ENCODE results near the gene CCDC110. TPM values are rescaled to one million over a fixed set of nuclear protein-coding genes. Genes with fewer than 3 reads are reported as not detected.

CCDC110 gene
- total and polyA plus RNA-seq, 9 of the 15 experiments (the other 6 are each of a cell fraction or from before 2014, with no cell fraction given), result 0.04 to 0.35 (median 0.07) TPM; not detected in 4

Small RNAs within 50 kb of the gene (small RNA-seq; reads per million reads assigned to genes)
- not detected for gene RF00019

Other genes with a start within 250 kb of the CCDC110 start
- gene LRP2BP, start 75.8 kb downstream of the CCDC110 start, total RNA-seq (2014; rRNA removed), result 0.24 and 0.91 TPM in 2 replicates
- gene LRP2BP, start 75.8 kb downstream of the CCDC110 start, total RNA-seq (2014; rRNA removed; fragmentation: Illumina TruSeq; extraction: Trizol), result 0.62 and 1.1 TPM in 2 replicates
- gene LRP2BP, start 75.8 kb downstream of the CCDC110 start, total RNA-seq (2015; rRNA removed; fragmentation: Illumina TruSeq; extraction: Trizol), result 0.45 and 0.62 TPM in 2 replicates
- gene LRP2BP, start 75.8 kb downstream of the CCDC110 start, total RNA-seq (2021), result 0.40 and 0.42 TPM in 2 replicates
- gene LRP2BP, start 75.8 kb downstream of the CCDC110 start, polyA plus RNA-seq (2011; rRNA removed), result 2.1 TPM in 2 replicates
- gene LRP2BP, start 75.8 kb downstream of the CCDC110 start, polyA plus RNA-seq (2014; fragmentation: Illumina TruSeq; extraction: Trizol), result 0.22 and 0.45 TPM in 2 replicates
- gene LRP2BP, start 75.8 kb downstream of the CCDC110 start, polyA plus RNA-seq (2014; fragmentation: Nextera tagmentation; extraction: Ambion mirVana), result under 1 TPM; 0.51 to 0.59 TPM
- 0.49 and 0.78 TPM in 2 replicates for gene LRP2BP, start 75.8 kb downstream of the CCDC110 start, polyA plus RNA-seq (2014; rRNA removed)
- gene ANKRD37, start 74.9 kb downstream of the CCDC110 start, total RNA-seq (2014; rRNA removed), result 3.8 and 6.5 TPM in 2 replicates
- gene ANKRD37, start 74.9 kb downstream of the CCDC110 start, total RNA-seq (2014; rRNA removed; fragmentation: Illumina TruSeq; extraction: Trizol), result 2.5 and 3.6 TPM in 2 replicates
- gene ANKRD37, start 74.9 kb downstream of the CCDC110 start, total RNA-seq (2015; rRNA removed; fragmentation: Illumina TruSeq; extraction: Trizol), result 2.1 and 2.3 TPM in 2 replicates
- gene ANKRD37, start 74.9 kb downstream of the CCDC110 start, total RNA-seq (2021), result 6.1 and 8.3 TPM in 2 replicates
- 53.7 and 57.3 TPM in 2 replicates for gene ANKRD37, start 74.9 kb downstream of the CCDC110 start, polyA plus RNA-seq (2011; rRNA removed)
- gene ANKRD37, start 74.9 kb downstream of the CCDC110 start, polyA plus RNA-seq (2014; fragmentation: Illumina TruSeq; extraction: Trizol), result 1.9 and 3.3 TPM in 2 replicates
- 1 to 10 TPM; 1.3 to 3.1 TPM for gene ANKRD37, start 74.9 kb downstream of the CCDC110 start, polyA plus RNA-seq (2014; fragmentation: Nextera tagmentation; extraction: Ambion mirVana)
- 5.1 and 11.5 TPM in 2 replicates for gene ANKRD37, start 74.9 kb downstream of the CCDC110 start, polyA plus RNA-seq (2014; rRNA removed)
- gene UFSP2, start 45.8 kb downstream of the CCDC110 start, total RNA-seq (2014; rRNA removed), result 20.2 and 21.8 TPM in 2 replicates
- 28.2 and 29.9 TPM in 2 replicates for gene UFSP2, start 45.8 kb downstream of the CCDC110 start, total RNA-seq (2014; rRNA removed; fragmentation: Illumina TruSeq; extraction: Trizol)
- gene UFSP2, start 45.8 kb downstream of the CCDC110 start, total RNA-seq (2015; rRNA removed; fragmentation: Illumina TruSeq; extraction: Trizol), result 21.2 and 22.0 TPM in 2 replicates
- 20.7 and 24.5 TPM in 2 replicates for gene UFSP2, start 45.8 kb downstream of the CCDC110 start, total RNA-seq (2021)
- 49.6 and 55.8 TPM in 2 replicates for gene UFSP2, start 45.8 kb downstream of the CCDC110 start, polyA plus RNA-seq (2011; rRNA removed)
- gene UFSP2, start 45.8 kb downstream of the CCDC110 start, polyA plus RNA-seq (2014; fragmentation: Illumina TruSeq; extraction: Trizol), result 22.9 and 26.6 TPM in 2 replicates
- 10 to 100 TPM; 41.0 to 45.7 TPM for gene UFSP2, start 45.8 kb downstream of the CCDC110 start, polyA plus RNA-seq (2014; fragmentation: Nextera tagmentation; extraction: Ambion mirVana)
- gene UFSP2, start 45.8 kb downstream of the CCDC110 start, polyA plus RNA-seq (2014; rRNA removed), result 20.1 and 25.0 TPM in 2 replicates
- 0.12 TPM in 1 of 2 replicates, not detected in the other for gene PDLIM3, start 63.8 kb upstream of the CCDC110 start, total RNA-seq (2014; rRNA removed)
- not detected in 2 replicates for gene PDLIM3, start 63.8 kb upstream of the CCDC110 start, total RNA-seq (2014; rRNA removed; fragmentation: Illumina TruSeq; extraction: Trizol)
- gene PDLIM3, start 63.8 kb upstream of the CCDC110 start, total RNA-seq (2015; rRNA removed; fragmentation: Illumina TruSeq; extraction: Trizol), result not detected in 2 replicates
- gene PDLIM3, start 63.8 kb upstream of the CCDC110 start, total RNA-seq (2021), result not detected in 2 replicates
- not detected in 2 replicates for gene PDLIM3, start 63.8 kb upstream of the CCDC110 start, polyA plus RNA-seq (2011; rRNA removed)
- not detected in 2 replicates for gene PDLIM3, start 63.8 kb upstream of the CCDC110 start, polyA plus RNA-seq (2014; fragmentation: Illumina TruSeq; extraction: Trizol)
- under 1 TPM in 1 of 2 experiments, not detected in 1; 0.06 TPM for gene PDLIM3, start 63.8 kb upstream of the CCDC110 start, polyA plus RNA-seq (2014; fragmentation: Nextera tagmentation; extraction: Ambion mirVana)
- not detected in 2 replicates for gene PDLIM3, start 63.8 kb upstream of the CCDC110 start, polyA plus RNA-seq (2014; rRNA removed)

Measured in K562 (cell line).